Sigmoid colon (tissue), 7 donors: ENCODE measurements around the gene IL17RE. TPM values are rescaled to one million over a fixed set of nuclear protein-coding genes. Genes with fewer than 3 reads are reported as not detected.

Experiments
- DNase-seq: peaks from one replicate; pipeline ENCODE4 v3.0.0-alpha.2; 2019
- H3K27ac ChIP-seq, 4 donors: fragments of 200-600 bp; sonication (generic); one replicate each; pipeline ENCODE4 v1.5.1; 2016 to 2019; ENCODE audit warnings: mild to moderate bottlenecking in 1 of 4
- H3K27me3 ChIP-seq, 3 donors: fragments of 200-600 bp; sonication (generic); one replicate each; pipeline ENCODE4 v1.5.1; 2019; ENCODE audit warnings: mild to moderate bottlenecking in 1 of 3
- H3K36me3 ChIP-seq, 4 donors: fragments of 200-600 bp; sonication (generic); one replicate each; pipeline ENCODE4 v1.5.1; 2016 to 2019
- H3K4me1 ChIP-seq, 4 donors: fragments of 200-600 bp; sonication (generic); one replicate each; pipeline ENCODE4 v1.5.1; 2017 to 2019
- H3K4me3 ChIP-seq, 4 donors: fragments of 200-600 bp; sonication (generic); one replicate each; pipeline ENCODE4 v1.5.1; 2017 to 2019; ENCODE audit warnings: mild to moderate bottlenecking in 2 of 4, moderate library complexity in 1 of 4
- H3K9me3 ChIP-seq, 4 donors: fragments of 200-600 bp in 3 of 4; sonication (generic) in 3 of 4; one replicate each; pipeline versions ENCODE4 v1.5.1 to v1.6.1; 2013 to 2019
- EP300 ChIP-seq, 4 donors: sonication (generic); formaldehyde crosslinking; IDR thresholded peaks; one replicate each; pipeline ENCODE4 v1.6.1; 2017; ENCODE audit warnings: antibody characterized with exemption in 4 of 4
- POLR2A ChIP-seq, 2 donors: fragments of 450-650 bp; IDR thresholded peaks; one replicate each; pipeline ENCODE4 v1.6.1; 2016; ENCODE audit warnings: antibody characterized with exemption in 2 of 2, mild to moderate bottlenecking in 2 of 2, moderate library complexity in 2 of 2
- POLR2AphosphoS5 ChIP-seq, 4 donors: sonication (generic); formaldehyde crosslinking; IDR thresholded peaks; one replicate each; pipeline ENCODE4 v1.6.1; 2017; ENCODE audit warnings: antibody characterized with exemption in 4 of 4
- WGBS, 2 donors: extraction: QIAGEN DNeasy Blood & Tissue Kit; methylation state at CpG; one replicate each; pipeline ENCODE4 v1.1.7; 2013; 5-methylcytosine and 5-hydroxymethylcytosine counted together
- intact Hi-C: fragments of 100-400 bp; cut with DNase I; formaldehyde crosslinking; loops from one replicate; pipeline ENCODE4 v1.15.1; 2023
- polyA plus RNA-seq, 3 donors: library from polyadenylated mRNA; stranded (reverse); fragments of 200-250 nt; gene quantifications; one replicate each; pipeline ENCODE4 v1.2.3, GENCODE V29; 2013
- total RNA-seq, 4 donors: library from RNA; depleted of rRNA; stranded (reverse); fragments of >200 nt; gene quantifications; one replicate each; pipeline ENCODE4 v1.1.0, GENCODE V29; 2016
- TF ChIP-seq, protein P1 (sequence below), 4 experiments: fragments of 450-650 bp in 3 of 4; fragments of 200-600 bp in 1 of 4; IDR thresholded peaks; one replicate each; pipeline ENCODE4 v1.5.1; 2016 to 2019; ENCODE audit warnings: antibody characterized with exemption in 4 of 4, mild to moderate bottlenecking in 3 of 4, moderate library complexity in 2 of 4
- donor health status: healthy with polysubstance abuse.
- donor health status: Bipolar disorder and iron deficiency.
- donor health status: healthy.

Gene IL17RE
- total and polyA plus RNA-seq, 7 donors = 0.68 to 46.3 (median 2.5) TPM

GRCh38 chr3:9930804-9931418 lies 28.3 kb downstream of the IL17RE start:
- no peak overlapping the region for H3K27ac ChIP-seq
- WGBS, 2 donors = 91 to 97% methylated on average over 4 of the region's 4 CpGs
- TF ChIP-seq POLR2AphosphoS5 (IDR thresholded peaks at IDR 0.05) = no peak
- TF ChIP-seq EP300 (IDR thresholded peaks at IDR 0.05) = no peak
- TF ChIP-seq, protein P1, sequence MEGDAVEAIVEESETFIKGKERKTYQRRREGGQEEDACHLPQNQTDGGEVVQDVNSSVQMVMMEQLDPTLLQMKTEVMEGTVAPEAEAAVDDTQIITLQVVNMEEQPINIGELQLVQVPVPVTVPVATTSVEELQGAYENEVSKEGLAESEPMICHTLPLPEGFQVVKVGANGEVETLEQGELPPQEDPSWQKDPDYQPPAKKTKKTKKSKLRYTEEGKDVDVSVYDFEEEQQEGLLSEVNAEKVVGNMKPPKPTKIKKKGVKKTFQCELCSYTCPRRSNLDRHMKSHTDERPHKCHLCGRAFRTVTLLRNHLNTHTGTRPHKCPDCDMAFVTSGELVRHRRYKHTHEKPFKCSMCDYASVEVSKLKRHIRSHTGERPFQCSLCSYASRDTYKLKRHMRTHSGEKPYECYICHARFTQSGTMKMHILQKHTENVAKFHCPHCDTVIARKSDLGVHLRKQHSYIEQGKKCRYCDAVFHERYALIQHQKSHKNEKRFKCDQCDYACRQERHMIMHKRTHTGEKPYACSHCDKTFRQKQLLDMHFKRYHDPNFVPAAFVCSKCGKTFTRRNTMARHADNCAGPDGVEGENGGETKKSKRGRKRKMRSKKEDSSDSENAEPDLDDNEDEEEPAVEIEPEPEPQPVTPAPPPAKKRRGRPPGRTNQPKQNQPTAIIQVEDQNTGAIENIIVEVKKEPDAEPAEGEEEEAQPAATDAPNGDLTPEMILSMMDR (IDR thresholded peaks at IDR 0.05) = no peak
- no peak for TF ChIP-seq POLR2A (IDR thresholded peaks at IDR 0.05)
- H3K9me3 ChIP-seq = no peaks in the 10 kb centered on the region
- H3K27me3 ChIP-seq = no peaks in the 10 kb centered on the region
- H3K4me1 ChIP-seq = peaks cover 0 to 37% (median 33%) of the 10 kb centered on the region in 4 donors
- no peak for DNase-seq
- H3K4me3 ChIP-seq = no peak overlapping the region
- H3K36me3 ChIP-seq = peaks cover 12 to 43% (median 21%) of the 10 kb centered on the region in 4 donors
- intact Hi-C loops = loop anchor here (5.0 kb wide), 3 partner anchors 96 to 211 kb away; partner anchors contain the start of genes BRK1, FANCD2 and VHL

GRCh38 chr3:9932535-9932842 lies 29.8 kb downstream of the IL17RE start:
- peaks cover 0 to 40% (median 35%) of the 10 kb centered on the region in 4 donors for H3K4me1 ChIP-seq
- H3K9me3 ChIP-seq = no peaks in the 10 kb centered on the region
- peaks cover 12 to 43% (median 23%) of the 10 kb centered on the region in 4 donors for H3K36me3 ChIP-seq
- peak overlapping the region; percentile 57 to 80 (median 62) for H3K4me3 ChIP-seq
- H3K27me3 ChIP-seq = no peaks in the 10 kb centered on the region
- intact Hi-C loops = loop anchor here (2.0 to 5.0 kb wide), 4 partner anchors 16 to 210 kb away; partner anchors contain the start of genes BRK1, FANCD2, IL17RC and VHL
- no peak for DNase-seq
- H3K27ac ChIP-seq = peak overlapping the region; percentile 94 to 99 (median 96)
- WGBS, 2 donors = 3 to 7% methylated on average over 13 of the region's 13 CpGs
- TF ChIP-seq EP300 (IDR thresholded peaks at IDR 0.05) = no peak

GRCh38 chr3:9932843-9933560 lies 30.4 kb downstream of the IL17RE start:
- intact Hi-C loops = loop anchor here (1.0 to 5.0 kb wide), 6 partner anchors 13 to 209 kb away; partner anchors contain the start of genes BRK1, BRPF1, FANCD2 and IL17RC
- Histone ChIP-seq H3K27ac (peak overlapping the region; percentile 94 to 99 (median 96)), H3K4me3 (peak overlapping the region; percentile 57 to 80 (median 62)), H3K9me3 (no peaks in the 10 kb centered on the region), H3K36me3 (peaks cover 12 to 47% (median 27%) of the 10 kb centered on the region in 4 donors), H3K27me3 (no peaks in the 10 kb centered on the region), H3K4me1 (peaks cover 0 to 40% (median 35%) of the 10 kb centered on the region in 4 donors)
- WGBS, 2 donors = 0 to 1% methylated on average over 77 of the region's 77 CpGs
- DNase-seq = peak; percentile 95
- TF ChIP-seq POLR2AphosphoS5 (IDR thresholded peaks at IDR 0.05) (peak in 2 of 4 donors; percentile 29 to 36), POLR2A (IDR thresholded peaks at IDR 0.05) (no peak), EP300 (IDR thresholded peaks at IDR 0.05) (no peak)
- TF ChIP-seq, protein P1 (IDR thresholded peaks at IDR 0.05) = peak; percentile 74 to 84 (median 82)

GRCh38 chr3:9933561-9934234 lies 31.1 kb downstream of the IL17RE start, which contains the start of gene CRELD1:
TSS of gene CRELD1 (plus strand) at chr3:9933834. CDS start at chr3:9934439, 605 bp downstream.
- DNase-seq = peak; percentile 98
- Histone ChIP-seq H3K4me1 (peaks cover 0 to 40% (median 35%) of the 10 kb centered on the region in 4 donors), H3K27me3 (no peaks in the 10 kb centered on the region), H3K27ac (peak within 1 kb of the TSS; percentile 94 to 99 (median 96)), H3K9me3 (no peaks in the 10 kb centered on the region), H3K4me3 (peak within 1 kb of the TSS; percentile 57 to 80 (median 62)), H3K36me3 (peaks cover 6 to 47% (median 28%) of the 10 kb centered on the region in 4 donors)
- intact Hi-C loops = loop anchor here (1.0 to 5.0 kb wide), 6 partner anchors 13 to 209 kb away; partner anchors contain the start of genes BRK1, BRPF1, FANCD2 and IL17RC
- 0% methylated on average over 50 of the region's 50 CpGs for WGBS, 2 donors
- TF ChIP-seq, protein P1 (IDR thresholded peaks at IDR 0.05) = no peak
- TF ChIP-seq POLR2AphosphoS5 (IDR thresholded peaks at IDR 0.05) (peak; percentile 95 to 97 (median 95)), EP300 (IDR thresholded peaks at IDR 0.05) (no peak), POLR2A (IDR thresholded peaks at IDR 0.05) (peak; percentile 74 to 86)
